ENCODE data around the gene SPEG. TPM values are rescaled to one million over a fixed set of nuclear protein-coding genes. Genes with fewer than 3 reads are reported as not detected.
A peak's percentile ranks its signal among the peaks of the same experiment; 100 is the strongest.

Gene SPEG
- total and polyA plus RNA-seq, 4 donors = 3.7 to 15.6 (median 9.6) TPM

DNA sequence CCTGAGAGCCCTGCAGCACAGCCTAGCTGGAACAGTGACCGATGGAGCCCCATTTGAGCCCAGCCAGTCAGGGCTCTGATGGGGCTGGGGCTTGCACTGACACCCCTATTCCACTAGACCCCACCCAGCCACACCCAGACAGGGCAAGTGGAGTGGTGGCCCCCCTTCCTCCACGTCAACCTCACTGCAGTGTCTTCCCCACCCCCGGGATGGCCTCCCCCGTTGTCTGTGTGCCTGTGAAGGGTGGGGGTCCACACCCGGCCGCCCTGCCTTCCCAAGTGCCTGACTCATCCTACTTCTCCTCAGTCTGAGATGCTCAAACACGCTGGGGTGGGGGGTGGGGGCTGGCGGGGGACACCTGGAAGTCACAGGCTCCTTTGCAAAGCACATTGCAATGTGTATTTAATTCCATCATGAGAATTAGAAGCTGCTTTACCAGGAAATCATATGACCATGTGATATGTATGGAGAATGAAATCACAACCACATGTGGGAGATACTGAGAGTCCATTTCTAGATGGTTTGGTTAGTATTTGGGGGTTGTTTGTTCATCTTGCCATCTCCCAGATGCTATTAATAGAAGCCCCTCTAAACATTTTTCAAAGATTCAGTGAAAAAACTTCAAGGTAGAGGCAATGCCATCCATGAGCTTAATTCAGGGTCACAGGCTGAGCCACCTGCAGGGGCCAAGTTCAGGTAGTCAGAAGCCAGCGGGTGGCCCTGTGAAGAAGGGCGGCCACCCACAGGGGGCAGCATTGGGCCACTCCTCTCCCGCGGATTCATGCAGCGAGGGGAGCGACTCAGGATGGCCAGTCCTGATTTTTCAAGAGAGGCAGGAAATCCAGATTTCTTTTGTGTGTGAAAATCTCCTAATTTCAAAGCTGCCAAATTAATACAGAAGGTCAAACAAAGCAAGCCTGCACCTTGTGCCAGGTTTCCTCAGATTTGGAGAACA lies 41.3 kb downstream of the SPEG start:
- ATAC-seq (ENCODE audit: insufficient read depth, low FRiP score) (no peak), DNase-seq (peak; percentile 80 to 83 (median 82))
- peaks cover 0 to 5% (median 0%) of the 10 kb centered on the region in 4 donors for H3K9me3 ChIP-seq (ENCODE audit: control insufficient read depth in 4 of 4, insufficient read depth in 3 of 4, low read length in 3 of 4)
- peaks cover 0 to 7% (median 0%) of the 10 kb centered on the region in 4 donors for H3K36me3 ChIP-seq (ENCODE audit: control insufficient read depth in 4 of 4, insufficient read depth in 4 of 4, low read length in 4 of 4)
- no peak overlapping the region for H3K27ac ChIP-seq (ENCODE audit: low read depth in 1 of 2, low read length in 1 of 2)
- no peak overlapping the region for H3K4me3 ChIP-seq
- TF ChIP-seq CTCF (IDR thresholded peaks at IDR 0.05; ENCODE audit: control extremely low read depth, extremely low read depth) = peak; percentile 51
- H3K9ac ChIP-seq (ENCODE audit: insufficient read depth in 1 of 2, low read length in 2 of 2) = no peak overlapping the region
- peaks cover 0 to 7% (median 0%) of the 10 kb centered on the region in 3 donors for H3K27me3 ChIP-seq (ENCODE audit: control insufficient read depth in 3 of 3, insufficient read depth in 3 of 3, low read length in 2 of 3)
- H3K4me1 ChIP-seq (ENCODE audit: control insufficient read depth in 5 of 5, insufficient read depth in 5 of 5, low read length in 5 of 5) = peaks cover 0 to 15% (median 0%) of the 10 kb centered on the region in 5 donors
- WGBS, 2 donors = 34 to 46% methylated on average over 14 of the region's 14 CpGs

DNA sequence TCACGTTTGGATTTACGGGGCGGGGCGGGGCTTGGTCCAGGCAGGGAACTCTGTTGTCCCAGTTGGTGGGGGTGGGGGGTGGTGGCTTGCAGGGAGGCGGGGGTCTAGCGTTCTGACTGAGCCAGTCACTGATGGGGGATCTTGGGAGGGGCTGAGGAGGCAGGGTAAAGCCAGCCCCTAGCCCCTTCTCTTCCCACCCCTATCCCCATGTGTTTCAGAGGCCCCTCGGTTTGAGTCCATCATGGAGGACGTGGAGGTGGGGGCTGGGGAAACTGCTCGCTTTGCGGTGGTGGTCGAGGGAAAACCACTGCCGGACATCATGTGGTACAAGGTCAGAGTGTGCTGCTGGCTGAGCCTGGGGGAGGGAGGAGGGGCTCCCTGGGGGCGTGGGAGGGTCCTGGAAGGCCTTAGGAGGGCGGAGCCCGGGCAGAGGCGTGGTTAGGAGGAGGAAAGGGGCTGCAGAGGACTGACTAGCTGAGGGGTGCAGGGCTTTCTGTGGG lies 42.1 kb downstream of the SPEG start:
- whole genome bisulfite sequencing, 2 donors = 10 to 19% methylated on average over 16 of the region's 16 CpGs
- no peak overlapping the region for H3K27ac ChIP-seq (ENCODE audit: low read depth in 1 of 2, low read length in 1 of 2)
- peaks cover 0 to 9% (median under 1%) of the 10 kb centered on the region in 3 donors for H3K27me3 ChIP-seq (ENCODE audit: control insufficient read depth in 3 of 3, insufficient read depth in 3 of 3, low read length in 2 of 3)
- ATAC-seq (ENCODE audit: insufficient read depth, low FRiP score) (no peak), DNase-seq (peak; percentile 81 to 86 (median 84))
- H3K9ac ChIP-seq (ENCODE audit: insufficient read depth in 1 of 2, low read length in 2 of 2) = no peak overlapping the region
- H3K4me1 ChIP-seq (ENCODE audit: control insufficient read depth in 5 of 5, insufficient read depth in 5 of 5, low read length in 5 of 5) = peaks cover 0 to 15% (median 0%) of the 10 kb centered on the region in 5 donors
- no peak for TF ChIP-seq CTCF (IDR thresholded peaks at IDR 0.05; ENCODE audit: control extremely low read depth, extremely low read depth)
- no peak overlapping the region for H3K4me3 ChIP-seq
- H3K9me3 ChIP-seq (ENCODE audit: control insufficient read depth in 4 of 4, insufficient read depth in 3 of 4, low read length in 3 of 4) = peaks cover 0 to 4% (median 0%) of the 10 kb centered on the region in 4 donors
- H3K36me3 ChIP-seq (ENCODE audit: control insufficient read depth in 4 of 4, insufficient read depth in 4 of 4, low read length in 4 of 4) = peaks cover 0 to 9% (median 0%) of the 10 kb centered on the region in 4 donors

- H3K4me1 ChIP-seq (ENCODE audit: control insufficient read depth in 5 of 5, insufficient read depth in 5 of 5, low read length in 5 of 5) = peaks cover 0 to 15% (median 0%) of the 10 kb centered on the region in 5 donors
- peaks cover 0 to 14% (median 3%) of the 10 kb centered on the region in 3 donors for H3K27me3 ChIP-seq (ENCODE audit: control insufficient read depth in 3 of 3, insufficient read depth in 3 of 3, low read length in 2 of 3)
- no peak for TF ChIP-seq CTCF (IDR thresholded peaks at IDR 0.05; ENCODE audit: control extremely low read depth, extremely low read depth)
- peaks cover 0 to 2% (median 0%) of the 10 kb centered on the region in 4 donors for H3K9me3 ChIP-seq (ENCODE audit: control insufficient read depth in 4 of 4, insufficient read depth in 3 of 4, low read length in 3 of 4)
- no peak overlapping the region for H3K9ac ChIP-seq (ENCODE audit: insufficient read depth in 1 of 2, low read length in 2 of 2)
- 72 to 88% methylated on average over 13 of the region's 13 CpGs for WGBS, 2 donors
- no peak for ATAC-seq (ENCODE audit: insufficient read depth, low FRiP score)
- H3K4me3 ChIP-seq = no peak overlapping the region
- peaks cover 0 to 13% (median 0%) of the 10 kb centered on the region in 4 donors for H3K36me3 ChIP-seq (ENCODE audit: control insufficient read depth in 4 of 4, insufficient read depth in 4 of 4, low read length in 4 of 4)
- DNase-seq = no peak
- H3K27ac ChIP-seq (ENCODE audit: low read depth in 1 of 2, low read length in 1 of 2) = no peak overlapping the region
Observed at GRCh38 chr2:219477179-219477578, 42.5 kb downstream of the SPEG start.
